ENCODE data around the gene TTC1.
"Not testable (repeated sequence)": the region's sequence is repeated elsewhere in the genome, so short reads cannot be mapped to it uniquely, and the experiment has no call there.

TTC1 gene

DNA sequence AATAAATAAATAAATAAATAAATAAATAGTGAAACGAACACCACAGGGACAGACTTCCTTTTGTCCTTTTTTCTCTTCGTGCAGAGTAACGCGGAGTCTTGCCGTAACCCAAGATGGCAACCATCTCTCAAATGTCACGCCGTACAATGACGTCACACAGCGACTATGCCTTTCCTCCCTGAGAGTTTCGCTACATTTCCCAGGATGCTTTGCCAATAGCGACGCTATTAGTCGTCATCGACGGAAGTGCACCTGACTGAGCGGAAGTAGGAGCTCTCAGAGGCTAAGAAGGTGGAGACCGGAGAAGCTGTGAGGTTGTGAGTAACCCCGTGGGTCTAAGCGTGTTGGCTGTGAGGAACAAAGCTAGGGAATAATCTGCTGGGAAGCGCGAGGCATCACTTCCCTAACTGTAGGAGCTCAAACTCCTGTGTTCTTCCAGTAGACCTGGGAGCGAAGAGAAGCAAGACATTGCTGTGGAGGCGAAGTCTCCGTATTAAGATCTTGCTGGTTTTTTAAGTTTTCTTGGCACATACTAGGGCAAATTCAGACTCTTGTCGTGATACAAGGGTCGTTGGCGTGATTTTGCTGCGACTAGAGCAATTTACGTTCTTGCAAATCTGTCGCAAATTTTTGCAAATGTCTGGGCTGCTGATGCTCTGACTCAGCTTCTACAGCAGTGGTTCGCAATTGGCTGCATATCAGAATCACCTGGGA is at the start of gene TTC1:
TTC1 (plus strand) TSS at position 263 of the 714 bp plus-strand sequence. CDS start 1,390 bp downstream, outside the sequence.
- peak within 1 kb of the TSS; percentile 65 to 88 for H3K4me3 ChIP-seq (replicated peaks in 1 of 2; ENCODE audit: low read depth in 2 of 2, low read length in 2 of 2)
- peak; percentile 99 to 100 for DNase-seq (ENCODE audit: low read depth in 2 of 2)
- no peak for TF ChIP-seq CTCF (IDR thresholded peaks at IDR 0.05; ENCODE audit: low read depth, low read length)

- DNase-seq (ENCODE audit: low read depth in 2 of 2), result no peak
- no peak overlapping the region for H3K4me3 ChIP-seq (replicated peaks in 1 of 2; ENCODE audit: low read depth in 2 of 2, low read length in 2 of 2)
- no peak for TF ChIP-seq CTCF (IDR thresholded peaks at IDR 0.05; ENCODE audit: low read depth, low read length)
Observed at GRCh38 chr5:159961176-159962160, 47.5 kb upstream of the TTC1 start.

DNA sequence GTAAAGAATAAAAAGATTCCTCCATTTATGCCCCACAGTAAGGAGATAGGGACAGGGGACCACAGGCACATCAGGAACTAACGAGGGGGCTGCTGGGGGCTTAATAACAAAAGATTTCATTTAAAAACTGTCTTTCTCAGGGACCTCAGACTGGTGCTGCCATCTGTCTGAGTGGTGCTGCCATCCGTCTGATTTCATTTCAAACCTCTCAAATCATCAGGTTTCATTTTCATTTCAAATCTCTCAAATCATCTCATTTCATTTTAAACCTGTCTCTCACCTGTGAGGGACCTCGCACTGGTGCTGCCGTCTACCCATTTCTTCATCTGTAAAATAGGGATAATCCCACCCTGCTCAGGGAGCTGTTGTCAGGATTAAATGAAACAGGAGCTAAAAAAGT is 46.7 kb upstream of the TTC1 start:
- TF ChIP-seq CTCF (IDR thresholded peaks at IDR 0.05; ENCODE audit: low read depth, low read length), result no peak
- DNase-seq (ENCODE audit: low read depth in 2 of 2), result no peak
- no peak overlapping the region for H3K4me3 ChIP-seq (replicated peaks in 1 of 2; ENCODE audit: low read depth in 2 of 2, low read length in 2 of 2)

DNA sequence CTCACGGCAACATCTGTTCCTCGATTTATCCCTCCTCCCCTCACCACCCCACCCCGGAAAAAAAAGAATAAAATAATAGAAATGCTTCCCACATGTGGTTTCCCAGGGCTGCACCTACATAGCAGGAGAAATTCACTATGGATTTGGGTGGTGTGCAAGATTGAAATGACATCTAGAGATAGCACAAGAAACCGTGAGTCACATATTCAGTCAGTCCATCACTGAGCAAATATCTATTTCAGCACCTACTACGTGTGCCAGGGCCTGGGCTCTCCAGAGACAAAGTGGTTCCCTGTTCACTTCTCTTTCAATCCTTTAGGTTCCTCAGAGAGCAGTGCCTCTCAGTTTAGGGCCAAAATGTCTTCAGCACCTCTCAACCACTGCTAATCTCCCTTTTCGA is 45.0 kb upstream of the TTC1 start:
- H3K4me3 ChIP-seq (replicated peaks in 1 of 2; ENCODE audit: low read depth in 2 of 2, low read length in 2 of 2), result no peak overlapping the region
- DNase-seq (ENCODE audit: low read depth in 2 of 2), result no peak
- no peak for TF ChIP-seq CTCF (IDR thresholded peaks at IDR 0.05; ENCODE audit: low read depth, low read length)

DNA sequence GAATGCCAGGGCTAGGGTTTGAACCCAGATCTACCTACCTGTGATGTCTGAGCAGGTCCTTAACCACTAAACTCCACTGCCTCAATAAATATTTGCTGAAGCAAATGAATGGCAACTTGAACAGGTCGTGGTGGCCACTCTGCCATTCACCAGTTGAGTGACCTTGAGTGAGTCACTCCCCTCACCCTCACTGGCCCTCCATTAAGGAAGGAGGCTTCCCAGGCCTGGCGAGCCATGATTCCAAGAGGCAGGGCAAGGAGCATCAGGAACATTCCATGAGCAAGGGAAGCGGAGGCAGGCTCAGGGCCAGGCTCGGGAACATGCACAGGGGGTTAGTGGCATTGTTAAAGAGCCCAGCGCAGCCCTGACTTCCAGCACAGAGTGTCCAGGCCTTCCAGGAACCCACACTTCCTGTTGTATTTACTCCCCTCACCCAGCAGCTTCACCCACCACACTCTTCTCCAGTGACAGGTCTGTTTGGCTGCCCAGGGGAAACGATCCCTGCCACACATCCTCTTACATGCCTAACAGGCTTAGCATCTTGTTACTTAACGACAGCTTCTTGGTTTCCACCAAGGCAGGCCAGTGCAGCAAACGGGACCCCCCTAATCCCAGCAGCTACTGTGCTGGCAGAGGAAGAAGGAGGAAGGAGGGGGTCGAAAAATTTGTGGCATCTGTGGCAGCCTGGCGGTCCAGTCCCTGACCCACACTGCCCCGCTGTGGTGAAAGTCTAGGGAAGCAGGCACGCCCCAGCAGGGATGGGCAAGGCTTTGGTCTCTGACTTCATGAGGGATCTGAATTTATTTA is 43.7 kb upstream of the TTC1 start:
- peak; percentile 71 for TF ChIP-seq CTCF (IDR thresholded peaks at IDR 0.05; ENCODE audit: low read depth, low read length)
- DNase-seq (ENCODE audit: low read depth in 2 of 2), result peak; percentile 71 to 73
- H3K4me3 ChIP-seq (replicated peaks in 1 of 2; ENCODE audit: low read depth in 2 of 2, low read length in 2 of 2), result no peak overlapping the region

DNA sequence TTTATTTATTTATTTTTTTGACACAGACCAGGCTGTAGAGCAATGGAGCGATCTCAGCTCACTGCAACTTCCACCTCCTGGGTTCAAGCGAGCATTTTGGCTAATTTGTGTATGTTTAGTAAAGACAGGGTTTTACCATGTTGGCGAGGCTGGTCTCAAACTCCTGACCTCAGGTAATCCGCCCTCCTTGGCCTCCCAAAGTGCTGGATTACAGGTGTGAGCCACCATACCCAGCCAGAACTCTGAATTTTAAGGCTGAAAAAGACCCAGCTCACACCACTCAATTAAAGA is 43.2 kb upstream of the TTC1 start:
- H3K4me3 ChIP-seq (replicated peaks in 1 of 2; ENCODE audit: low read depth in 2 of 2, low read length in 2 of 2); DNase-seq (ENCODE audit: low read depth in 2 of 2): not testable (repeated sequence)
